22Rv1 (cell line): ENCODE results near the gene MAMDC2.

ENCODE experiments used
- ZFX ChIP-seq: fragments of 450-650 bp; IDR thresholded peaks from 2 replicates; pipeline ENCODE4 v1.6.1; 2017; ENCODE audit warnings: antibody characterized with exemption, borderline replicate concordance
- TF ChIP-seq, protein P1 (sequence below): fragments of 450-650 bp; IDR thresholded peaks from 2 replicates; pipeline ENCODE4 v1.5.1; 2017; ENCODE audit warnings: mild to moderate bottlenecking

GRCh38 chr9:70000469-70000868 lies 43.2 kb upstream of the MAMDC2 start:
- TF ChIP-seq, protein P1, sequence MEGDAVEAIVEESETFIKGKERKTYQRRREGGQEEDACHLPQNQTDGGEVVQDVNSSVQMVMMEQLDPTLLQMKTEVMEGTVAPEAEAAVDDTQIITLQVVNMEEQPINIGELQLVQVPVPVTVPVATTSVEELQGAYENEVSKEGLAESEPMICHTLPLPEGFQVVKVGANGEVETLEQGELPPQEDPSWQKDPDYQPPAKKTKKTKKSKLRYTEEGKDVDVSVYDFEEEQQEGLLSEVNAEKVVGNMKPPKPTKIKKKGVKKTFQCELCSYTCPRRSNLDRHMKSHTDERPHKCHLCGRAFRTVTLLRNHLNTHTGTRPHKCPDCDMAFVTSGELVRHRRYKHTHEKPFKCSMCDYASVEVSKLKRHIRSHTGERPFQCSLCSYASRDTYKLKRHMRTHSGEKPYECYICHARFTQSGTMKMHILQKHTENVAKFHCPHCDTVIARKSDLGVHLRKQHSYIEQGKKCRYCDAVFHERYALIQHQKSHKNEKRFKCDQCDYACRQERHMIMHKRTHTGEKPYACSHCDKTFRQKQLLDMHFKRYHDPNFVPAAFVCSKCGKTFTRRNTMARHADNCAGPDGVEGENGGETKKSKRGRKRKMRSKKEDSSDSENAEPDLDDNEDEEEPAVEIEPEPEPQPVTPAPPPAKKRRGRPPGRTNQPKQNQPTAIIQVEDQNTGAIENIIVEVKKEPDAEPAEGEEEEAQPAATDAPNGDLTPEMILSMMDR: no peak
- no peak for TF ChIP-seq ZFX
